CMK (cell line): ENCODE measurements around the gene CTTNBP2.

Experiments used
- DNase-seq: peaks from one replicate; pipeline ENCODE4 v3.0.0-alpha.2; 2010; ENCODE audit warnings: low read depth

Gene CTTNBP2

GRCh38 chr7:117870448-117871130 lies 2.7 kb downstream of the CTTNBP2 start:
- no peak for DNase-seq

GRCh38 chr7:117869374-117869773 lies 3.9 kb downstream of the CTTNBP2 start:
- no peak for DNase-seq

- no peak for DNase-seq
Measured at GRCh38 chr7:117863618-117864017, 9.6 kb downstream of the CTTNBP2 start.

DNA sequence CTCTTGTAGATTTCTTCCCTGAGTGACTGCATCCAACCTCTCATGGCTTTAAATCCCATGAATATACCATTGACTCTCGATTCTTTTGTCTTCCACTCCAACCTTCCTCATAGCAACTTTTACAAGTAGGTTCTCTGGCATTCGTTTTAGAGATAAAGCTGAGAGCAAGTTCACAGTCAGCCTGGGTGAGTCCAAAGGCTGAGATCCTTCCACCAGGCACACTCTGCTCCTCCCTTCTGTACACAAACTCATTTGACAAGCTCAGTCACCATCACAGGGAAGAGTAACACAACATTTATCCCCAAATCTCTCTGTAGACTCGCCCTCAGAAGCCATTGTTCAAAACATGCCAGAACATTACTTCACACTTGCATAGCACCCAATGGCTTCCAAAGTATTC lies 10.9 kb downstream of the CTTNBP2 start:
- no peak for DNase-seq

GRCh38 chr7:117859246-117859812 lies 13.9 kb downstream of the CTTNBP2 start:
- DNase-seq = no peak

DNA sequence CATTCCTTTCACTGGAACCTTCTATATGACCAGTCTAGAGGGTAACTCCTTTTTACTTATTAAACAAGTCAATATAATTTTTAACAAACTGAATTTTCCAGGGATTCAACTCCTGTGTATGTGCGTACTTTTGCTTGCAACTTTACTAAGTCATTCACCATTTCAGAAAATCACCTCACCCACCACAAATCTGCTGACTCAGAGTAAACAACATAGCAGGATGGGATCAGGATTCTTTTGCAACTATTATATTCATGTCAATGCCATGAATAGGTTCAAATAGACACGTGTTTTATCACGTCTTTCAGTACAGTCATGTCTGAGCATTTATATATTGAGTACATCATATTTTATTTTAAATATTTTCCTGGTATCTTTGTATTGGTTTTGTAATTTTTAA lies 14.5 kb downstream of the CTTNBP2 start:
- no peak for DNase-seq

- DNase-seq = no peak
Measured at GRCh38 chr7:117857718-117858117, 15.5 kb downstream of the CTTNBP2 start.

DNA sequence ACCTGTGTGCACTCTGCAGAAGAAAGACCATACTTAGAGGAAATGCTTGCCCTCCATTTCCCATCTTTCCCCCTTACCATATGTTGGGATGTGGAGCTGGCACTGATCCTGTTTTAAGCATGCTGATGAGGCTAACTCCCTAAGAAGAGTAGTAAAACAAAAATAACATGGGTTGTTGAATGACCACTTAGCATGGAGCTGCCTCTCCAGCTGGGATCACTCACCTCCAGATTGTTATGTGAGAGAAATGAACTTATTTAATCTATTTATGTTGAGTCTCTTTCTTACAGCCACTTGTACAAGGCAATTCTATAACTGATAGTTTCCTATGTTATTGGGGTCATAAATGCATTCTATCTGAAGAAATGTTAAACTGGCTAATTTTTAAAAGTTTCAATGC lies 17.0 kb downstream of the CTTNBP2 start:
- DNase-seq = no peak

GRCh38 chr7:117854186-117854585 lies 19.1 kb downstream of the CTTNBP2 start:
- DNase-seq = no peak

- DNase-seq = no peak
Measured at GRCh38 chr7:117848941-117849340, 24.3 kb downstream of the CTTNBP2 start.

GRCh38 chr7:117844678-117845077 lies 28.6 kb downstream of the CTTNBP2 start:
- no peak for DNase-seq

DNA sequence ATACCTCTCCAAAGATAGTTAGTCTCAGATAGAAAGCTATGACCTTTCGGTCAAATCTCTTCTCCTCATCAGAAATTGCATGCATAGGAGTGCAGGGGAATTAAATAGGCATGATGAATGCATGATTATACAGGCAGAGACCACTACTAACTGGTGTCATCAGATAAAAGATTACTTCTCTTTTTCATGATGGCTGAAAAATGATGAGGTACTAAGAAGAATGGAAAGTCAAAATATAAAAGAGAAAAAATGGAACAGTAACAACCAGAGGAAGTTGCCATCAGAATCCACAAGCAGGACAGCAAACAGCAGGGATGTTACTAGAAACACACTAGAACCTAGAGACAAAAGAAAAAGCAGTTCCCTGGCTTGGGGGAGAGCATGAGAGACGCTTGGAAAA lies 31.6 kb downstream of the CTTNBP2 start:
- DNase-seq = no peak

DNA sequence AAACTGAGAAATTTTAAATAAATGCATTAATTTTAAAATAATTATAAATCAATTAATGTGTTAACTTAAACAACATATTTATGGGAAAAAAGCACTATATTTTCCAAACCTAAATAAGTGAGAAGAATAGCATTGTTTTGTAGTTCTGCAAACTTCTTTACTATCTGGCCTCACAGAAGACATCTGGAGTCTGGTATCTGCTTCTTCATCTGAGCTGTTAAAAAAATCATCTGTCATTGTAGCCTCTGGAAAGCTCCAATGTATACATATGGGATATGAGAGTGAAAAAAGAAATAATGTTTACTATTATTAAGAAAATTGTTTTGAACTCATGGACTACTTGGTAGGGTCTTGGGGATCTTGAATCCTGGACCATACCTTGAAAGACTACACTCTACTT lies 32.2 kb downstream of the CTTNBP2 start:
- DNase-seq = no peak

DNA sequence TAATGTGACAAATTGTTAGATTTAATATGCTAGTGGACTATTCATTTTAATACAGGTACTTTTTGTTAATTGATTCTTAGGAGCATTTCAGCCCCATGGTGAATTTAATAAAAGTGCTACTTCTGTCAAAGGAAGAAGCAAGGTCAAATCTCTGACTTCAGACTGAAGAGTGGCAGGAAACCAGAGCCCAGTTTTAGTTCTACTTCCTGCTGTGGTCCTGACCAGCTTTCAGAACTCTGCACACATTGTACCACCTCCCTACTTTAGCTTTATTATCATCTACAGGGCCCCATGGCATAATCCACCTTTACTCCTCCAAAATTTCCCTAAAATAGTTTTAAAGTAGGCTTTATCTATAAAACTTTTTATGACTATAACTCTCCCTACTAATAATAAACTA lies 33.7 kb downstream of the CTTNBP2 start:
- DNase-seq = no peak

DNA sequence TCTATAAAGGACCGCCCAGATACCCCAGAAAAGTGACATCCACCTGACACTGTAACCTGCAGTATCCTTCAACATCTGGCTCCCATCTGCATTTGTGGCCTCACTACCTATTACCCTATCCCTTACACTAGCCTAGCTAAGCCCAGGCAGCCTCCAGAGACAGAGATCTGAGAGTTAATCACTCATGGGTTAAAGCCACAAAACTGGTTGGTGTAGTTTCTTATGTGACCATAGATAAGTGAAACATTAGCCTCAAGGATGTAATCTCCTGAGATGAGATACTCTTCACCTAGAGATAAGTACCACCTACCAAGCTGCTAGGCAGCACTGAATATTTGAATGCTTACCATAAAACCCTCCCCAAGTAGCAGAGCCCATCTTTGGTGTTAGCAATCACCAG lies 35.4 kb downstream of the CTTNBP2 start:
- no peak for DNase-seq

- peak; percentile 18 for DNase-seq
Measured at GRCh38 chr7:117835016-117835664, 38.1 kb downstream of the CTTNBP2 start.

DNA sequence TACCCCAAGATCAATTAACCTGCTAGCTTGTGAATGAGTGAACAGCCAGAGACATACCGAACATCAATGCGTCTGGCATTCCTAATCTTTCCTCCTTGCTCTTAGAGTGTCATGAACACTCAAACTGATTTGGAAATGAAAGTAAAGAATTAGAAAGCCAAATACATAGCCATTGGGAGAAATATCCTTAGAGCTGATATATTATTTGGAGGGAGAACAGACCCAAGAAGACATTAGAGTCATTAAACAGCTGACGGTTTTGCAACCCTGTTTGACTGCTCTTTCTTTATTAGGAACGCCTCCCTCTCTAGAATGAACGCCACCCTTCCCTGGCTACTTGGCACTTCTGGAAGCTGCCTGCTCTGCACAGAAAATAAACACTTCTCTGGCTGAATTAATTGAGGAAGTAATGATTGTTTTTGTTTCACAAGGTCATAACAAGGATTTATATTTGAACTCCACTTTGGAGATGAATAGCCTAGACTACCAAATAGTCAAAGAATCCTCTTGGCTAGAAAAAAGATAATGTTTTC lies 42.8 kb downstream of the CTTNBP2 start:
- no peak for DNase-seq

- DNase-seq = no peak
Measured at GRCh38 chr7:117829450-117830117, 43.7 kb downstream of the CTTNBP2 start.

- no peak for DNase-seq
Measured at GRCh38 chr7:117828825-117829224, 44.4 kb downstream of the CTTNBP2 start.

DNA sequence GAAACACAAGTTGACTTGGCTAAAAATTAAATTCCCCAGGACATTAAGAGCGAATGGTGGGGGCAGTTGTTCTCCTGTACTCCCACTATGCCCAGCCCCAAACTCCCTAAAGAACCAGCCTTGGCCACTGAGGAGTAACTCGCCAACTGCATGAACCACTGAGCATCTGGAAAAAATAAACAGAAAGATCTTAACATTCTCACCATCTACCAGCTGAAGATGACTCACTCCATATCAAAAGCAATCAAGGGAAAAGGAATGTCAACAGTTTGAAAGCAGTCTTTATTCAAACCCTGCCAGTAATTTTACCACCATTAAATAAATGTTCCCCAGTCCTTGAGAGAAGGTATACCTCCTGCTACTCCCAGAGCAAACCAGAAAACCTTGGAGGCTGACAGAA lies 45.4 kb downstream of the CTTNBP2 start:
- no peak for DNase-seq

- DNase-seq = no peak
Measured at GRCh38 chr7:117825132-117825531, 48.1 kb downstream of the CTTNBP2 start.

DNA sequence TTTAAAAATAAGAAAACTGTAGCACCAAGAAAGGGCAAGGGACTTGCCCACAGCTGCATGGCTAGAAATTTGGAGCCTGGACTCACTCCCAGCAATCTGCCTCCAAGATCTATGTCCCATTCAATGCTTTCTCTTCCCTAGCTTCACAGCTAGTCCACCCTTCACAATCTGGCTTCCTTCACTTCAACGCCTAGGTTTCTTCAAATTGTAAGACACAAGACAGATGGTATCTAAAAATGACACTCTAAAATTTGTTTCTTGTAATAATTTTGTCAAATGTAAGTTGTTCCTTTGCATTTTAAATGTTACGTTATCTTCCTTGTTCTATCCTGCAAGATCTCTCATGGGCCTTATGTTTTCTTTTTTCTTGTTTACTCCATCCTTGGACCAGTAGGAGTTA lies 48.6 kb downstream of the CTTNBP2 start:
- no peak for DNase-seq

GRCh38 chr7:117819558-117819957 lies 53.7 kb downstream of the CTTNBP2 start:
- DNase-seq = no peak
